H1 (cell line): ENCODE results near the gene SLC9A2. TPM values are rescaled to one million over a fixed set of nuclear protein-coding genes. Genes with fewer than 3 reads are reported as not detected.

ENCODE experiments used
- CTCF ChIA-PET: fragments of 300-600 bp; sonication (Branson Sonifier 250); formaldehyde crosslinking; loops from one replicate; lab custom pipeline; 2021; ENCODE audit not compliant: partially characterized antibody; lab: Charles Lee
- POLR2A ChIA-PET: fragments of 300-600 bp; sonication (Branson Sonifier 250); formaldehyde crosslinking; loops from one replicate; lab custom pipeline; 2021; ENCODE audit warnings: inconsistent platforms; ENCODE audit not compliant: partially characterized antibody; lab: Charles Lee
- DNase-seq, 2 experiments: peaks; one replicate each; pipeline versions ENCODE4 v3.0.0 to v3.0.0-alpha.2; 2010 to 2022; ENCODE audit warnings: low spot score in 2 of 2, low read depth in 1 of 2, mixed read lengths in 1 of 2
- FAIRE-seq: peaks from 2 replicates; lab custom pipeline; 2011; peaks lifted over from hg19 to GRCh38; lab: Jason Lieb, UNC
- H2AFZ ChIP-seq: 2 replicates; pipeline ENCODE4 v1.8.1; 2012; ENCODE audit warnings: low read length, inconsistent platforms
- H2AK5ac ChIP-seq: 2 replicates; pipeline ENCODE4 v1.6.1; 2013; ENCODE audit warnings: low read depth, low read length
- H2BK120ac ChIP-seq: replicated peaks from 2 replicates; pipeline ENCODE3; 2013; ENCODE audit warnings: low read depth, low read length, inconsistent platforms
- H2BK12ac ChIP-seq: 2 replicates; pipeline ENCODE4 v1.6.1; 2013; ENCODE audit warnings: low read depth, low read length
- H2BK15ac ChIP-seq: 2 replicates; pipeline ENCODE4 v1.6.1; 2013; ENCODE audit warnings: low read length
- H2BK20ac ChIP-seq: 2 replicates; pipeline ENCODE4 v1.6.1; 2013; ENCODE audit warnings: low read length
- H2BK5ac ChIP-seq: 2 replicates; pipeline ENCODE4 v1.6.1; 2013; ENCODE audit warnings: low read depth, low read length
- H3K14ac ChIP-seq: 2 replicates; pipeline ENCODE4 v1.6.1; 2013; ENCODE audit warnings: inconsistent platforms; ENCODE audit not compliant: insufficient read length
- H3K18ac ChIP-seq: 2 replicates; pipeline ENCODE4 v1.6.1; 2013; ENCODE audit warnings: low read length; ENCODE audit errors: extremely low read depth
- H3K23ac ChIP-seq: 2 replicates; pipeline ENCODE4 v1.6.1; 2013; ENCODE audit warnings: inconsistent platforms; ENCODE audit not compliant: insufficient read length
- H3K23me2 ChIP-seq: 2 replicates; pipeline ENCODE4 v1.6.1; 2013; ENCODE audit warnings: low read depth, low read length
- H3K27ac ChIP-seq: 2 replicates; pipeline ENCODE4 v1.6.1; 2011; ENCODE audit warnings: low read depth, low read length, inconsistent platforms
- H3K27me3 ChIP-seq, 4 experiments: replicated peaks in 1 of 4; 1 replicate in 1 of 4; 2 replicates in 3 of 4; pipeline versions ENCODE4 v1.6.1 to v1.8.1; 2011 to 2013; ENCODE audit warnings: low read length in 3 of 4, mild to moderate bottlenecking in 3 of 4, inconsistent platforms in 2 of 4, mixed read lengths in 2 of 4, moderate library complexity in 1 of 4; ENCODE audit not compliant: control insufficient read depth in 3 of 4, insufficient read depth in 3 of 4; ENCODE audit errors: extremely low read depth in 1 of 4
- H3K36me3 ChIP-seq, 4 experiments: 2 replicates each; pipeline versions ENCODE4 v1.6.1 to v1.8.1; 2011 to 2013; ENCODE audit warnings: mild to moderate bottlenecking in 4 of 4, low read length in 3 of 4, moderate library complexity in 2 of 4, control low read depth in 1 of 4, inconsistent platforms in 1 of 4; ENCODE audit not compliant: insufficient read depth in 4 of 4, control insufficient read depth in 2 of 4
- H3K4ac ChIP-seq: replicated peaks from 2 replicates; pipeline ENCODE3; 2013; ENCODE audit warnings: low read length, low read depth, mixed read lengths, inconsistent platforms; ENCODE audit not compliant: insufficient read length
- H3K4me1 ChIP-seq, 4 experiments: replicated peaks in 1 of 4; 1 replicate in 1 of 4; 2 replicates in 3 of 4; pipeline versions ENCODE4 v1.6.1 to v1.8.1; 2011 to 2013; ENCODE audit warnings: low read length in 3 of 4, inconsistent platforms in 2 of 4, mixed read lengths in 1 of 4; ENCODE audit not compliant: insufficient read depth in 4 of 4, control insufficient read depth in 3 of 4
- H3K4me2 ChIP-seq, 2 experiments: 2 replicates each; pipeline versions ENCODE4 v1.6.1 to v1.8.1; 2011 to 2013; ENCODE audit warnings: low read depth in 2 of 2, low read length in 2 of 2, control low read depth in 1 of 2, inconsistent platforms in 1 of 2, mild to moderate bottlenecking in 1 of 2; ENCODE audit not compliant: insufficient read depth in 1 of 2
- H3K4me3 ChIP-seq, 4 experiments: fragments of 200-600, 300-600 bp in 1 of 4; sonication (generic), shearing (Covaris generic), sonication (Bioruptor Twin) in 1 of 4; 2 replicates each; pipeline versions ENCODE4 v1.5.1 to v1.8.1; 2011 to 2016; ENCODE audit warnings: low read length in 4 of 4, low read depth in 3 of 4, control low read depth in 2 of 4, inconsistent platforms in 2 of 4, mild to moderate bottlenecking in 2 of 4, mixed read lengths in 1 of 4, moderate library complexity in 1 of 4; ENCODE audit not compliant: insufficient read depth in 2 of 4; ENCODE audit errors: extremely low read depth in 1 of 4
- H3K56ac ChIP-seq: replicated peaks from 2 replicates; pipeline ENCODE3; 2013; ENCODE audit warnings: low read depth, mild to moderate bottlenecking, mixed read lengths, low read length, inconsistent platforms; ENCODE audit not compliant: insufficient read length
- H3K79me1 ChIP-seq: 2 replicates; pipeline ENCODE4 v1.6.1; 2013; ENCODE audit warnings: low read depth, low read length, control low read depth
- H3K79me2 ChIP-seq, 2 experiments: 2 replicates each; pipeline versions ENCODE4 v1.6.1 to v1.8.1; 2012 to 2013; ENCODE audit warnings: low read length in 2 of 2, mild to moderate bottlenecking in 2 of 2, inconsistent platforms in 1 of 2; ENCODE audit not compliant: insufficient read depth in 2 of 2, control insufficient read depth in 1 of 2
- H3K9ac ChIP-seq, 4 experiments: replicated peaks in 1 of 4; 1 replicate in 1 of 4; 2 replicates in 3 of 4; pipeline versions ENCODE4 v1.6.1 to v1.8.1; 2011 to 2013; ENCODE audit warnings: low read depth in 3 of 4, low read length in 3 of 4, control low read depth in 2 of 4, mild to moderate bottlenecking in 2 of 4, moderate library complexity in 2 of 4, inconsistent platforms in 1 of 4; ENCODE audit errors: extremely low read depth in 1 of 4
- H3K9me3 ChIP-seq, 2 experiments: 2 replicates each; pipeline versions ENCODE4 v1.6.1 to v1.8.1; 2012 to 2013; ENCODE audit warnings: mild to moderate bottlenecking in 2 of 2, moderate library complexity in 2 of 2, control low read depth in 1 of 2, inconsistent platforms in 1 of 2, low read depth in 1 of 2, low read length in 1 of 2, mixed read lengths in 1 of 2; ENCODE audit not compliant: insufficient read depth in 2 of 2
- H4K20me1 ChIP-seq, 2 experiments: replicated peaks in 1 of 2; 2 replicates each; pipeline versions ENCODE3 to v1.8.1; 2011 to 2013; ENCODE audit warnings: inconsistent platforms in 2 of 2, low read length in 2 of 2, mild to moderate bottlenecking in 1 of 2; ENCODE audit not compliant: insufficient read depth in 2 of 2, control insufficient read depth in 1 of 2
- H4K5ac ChIP-seq: 2 replicates; pipeline ENCODE4 v1.6.1; 2013; ENCODE audit warnings: low read length, low read depth, mixed read lengths, inconsistent platforms; ENCODE audit not compliant: insufficient read length
- H4K8ac ChIP-seq: 2 replicates; pipeline ENCODE4 v1.8.0; 2013; ENCODE audit warnings: mild to moderate bottlenecking, moderate library complexity, low read length, inconsistent platforms; ENCODE audit not compliant: insufficient read depth; ENCODE audit errors: extremely low read depth
- H4K91ac ChIP-seq: replicated peaks from 2 replicates; pipeline ENCODE3; 2013; ENCODE audit warnings: low read length, mixed read lengths, inconsistent platforms; ENCODE audit not compliant: insufficient read length
- ASH2L ChIP-seq: fragments of 200-600, 300-600 bp; sonication (generic); IDR thresholded peaks from one replicate; pipeline ENCODE4 v1.7.1; 2017; ENCODE audit warnings: low read length
- BACH1 ChIP-seq: IDR thresholded peaks from 2 replicates; pipeline ENCODE4 v1.6.1; 2012; ENCODE audit warnings: low read length, improper control_type of control experiment
- BCL11A ChIP-seq, 2 experiments: IDR thresholded peaks; one replicate each; pipeline ENCODE4 v1.6.1; 2011; ENCODE audit warnings: low read depth in 2 of 2, low read length in 2 of 2, mild to moderate bottlenecking in 2 of 2
- CBX8 ChIP-seq: fragments of 300-800, 300-1000 bp; sonication (generic); IDR thresholded peaks from 2 replicates; pipeline ENCODE4 v1.7.1; 2016; ENCODE audit warnings: low read depth, low read length, borderline replicate concordance
- CEBPB ChIP-seq: IDR thresholded peaks from 2 replicates; pipeline ENCODE4 v1.6.1; 2012; ENCODE audit warnings: low read depth, low read length
- GTF2F1 ChIP-seq: IDR thresholded peaks from 2 replicates; pipeline ENCODE4 v1.6.1; 2012; ENCODE audit warnings: low read depth, low read length, improper control_type of control experiment, borderline replicate concordance
- JUN ChIP-seq: IDR thresholded peaks from 2 replicates; pipeline ENCODE4 v1.6.1; 2011; ENCODE audit warnings: low read depth, mild to moderate bottlenecking, improper control_type of control experiment, low read length
- KDM5A ChIP-seq: fragments of 200-600 bp; IDR thresholded peaks from 2 replicates; pipeline ENCODE4 v1.7.1; 2012; ENCODE audit warnings: mild to moderate bottlenecking, low read length, inconsistent platforms, mixed read lengths
- POLR2AphosphoS5 ChIP-seq: IDR thresholded peaks from 2 replicates; pipeline ENCODE4 v1.6.1; 2011; ENCODE audit warnings: low read depth, low read length
- SRF ChIP-seq: IDR thresholded peaks from 2 replicates; pipeline ENCODE4 v1.6.1; 2011; ENCODE audit warnings: mild to moderate bottlenecking, low read depth, low read length, moderate library complexity
- WGBS, 2 experiments: shearing (Covaris generic) in 1 of 2; methylation state at CpG; one replicate each; pipeline versions ENCODE4 v1.1.6 to v1.1.7; 2013 to 2015; ENCODE audit warnings: low lambda C conversion rate in 2 of 2, mixed read lengths in 2 of 2, inconsistent platforms in 1 of 2, low coverage in 1 of 2, missing lambda C conversion rate in 1 of 2; ENCODE audit not compliant: insufficient replicate concordance in 2 of 2, insufficient coverage in 1 of 2, insufficient read length in 1 of 2; ENCODE audit errors: extremely low coverage in 1 of 2, missing lambda C conversion rate in 1 of 2; 5-methylcytosine and 5-hydroxymethylcytosine counted together
- polyA plus RNA-seq, 7 experiments: library from polyadenylated mRNA; depleted of rRNA in 3 of 7; stranded (reverse) in 5 of 7; unstranded in 2 of 7; fragments of >200 nt in 5 of 7; fragments of 200-250 nt in 2 of 7; gene quantifications; 1 replicate in 5 of 7; 2 replicates in 1 of 7; 4 replicates in 1 of 7; pipeline versions ENCODE4 v1.2.1 to v1.2.3, GENCODE V29; 2011 to 2013; ENCODE audit warnings: missing spikeins in 2 of 7, mixed read lengths in 2 of 7
- total RNA-seq: library from RNA; stranded (reverse); fragmentation: NEBNext Ultra II Directional; extraction: Animal tissue kit (Norgen Biotek cat#: 25700); gene quantifications from 2 replicates; pipeline ENCODE4 v1.2.1, GENCODE V29; 2021

Gene SLC9A2
- total and polyA plus RNA-seq, 2 of the 8 experiments (the other 6 are each of a cell fraction or from before 2014, with no cell fraction given) = 0.06 to 0.13 TPM

GRCh38 chr2:102575888-102576287, 43.5 kb upstream of the SLC9A2 start:
- no peak overlapping the region for H2BK15ac ChIP-seq
- no peak overlapping the region for H2BK5ac ChIP-seq
- no peak overlapping the region for H2BK20ac ChIP-seq
- no peak overlapping the region for H3K27ac ChIP-seq
- H2AFZ ChIP-seq = no peak overlapping the region
- no peak overlapping the region for H3K18ac ChIP-seq
- no peaks in the 10 kb centered on the region for H3K27me3 ChIP-seq
- no peak overlapping the region for H3K4me3 ChIP-seq
- WGBS, 2 experiments = 86% methylated on average over 1 of the region's 1 CpG; no CpG with 5 or more reads in 1 of the 2 experiments
- H3K23ac ChIP-seq = no peak overlapping the region
- H4K5ac ChIP-seq = no peak overlapping the region
- H4K20me1 ChIP-seq = no peaks in the 10 kb centered on the region
- no peak for FAIRE-seq
- no peak for DNase-seq
- no peak overlapping the region for H2BK120ac ChIP-seq
- no peaks in the 10 kb centered on the region for H3K79me1 ChIP-seq
- no peak overlapping the region for H3K14ac ChIP-seq
- H3K36me3 ChIP-seq = no peaks in the 10 kb centered on the region
- no peaks in the 10 kb centered on the region for H3K4me1 ChIP-seq
- H3K9ac ChIP-seq = no peak overlapping the region
- no peak overlapping the region for H3K56ac ChIP-seq
- H3K79me2 ChIP-seq = no peaks in the 10 kb centered on the region
- H2AK5ac ChIP-seq = no peak overlapping the region
- H3K9me3 ChIP-seq = no peaks in the 10 kb centered on the region
- ChIA-PET CTCF (no interaction called here), POLR2A (no interaction called here)
- H4K91ac ChIP-seq = no peak overlapping the region
- no peak overlapping the region for H3K4me2 ChIP-seq
- no peak overlapping the region for H4K8ac ChIP-seq
- no peaks in the 10 kb centered on the region for H3K23me2 ChIP-seq
- H3K4ac ChIP-seq = no peak overlapping the region
- H2BK12ac ChIP-seq = no peak overlapping the region
- TF ChIP-seq POLR2AphosphoS5 (no peak), ASH2L (no peak), SRF (no peak), CBX8 (no peak), BACH1 (no peak), KDM5A (no peak), GTF2F1 (no peak), CEBPB (no peak), JUN (no peak), BCL11A (IDR thresholded peaks at IDR 0.05; ENCODE audit: low read depth in 2 of 2, low read length in 2 of 2) (no peak)
